ENCODE results near the gene ARGLU1. TPM values are rescaled to one million over a fixed set of nuclear protein-coding genes. Genes with fewer than 3 reads are reported as not detected.
A peak's percentile ranks its signal among the peaks of the same experiment; 100 is the strongest.

Gene ARGLU1
- total and polyA plus RNA-seq, 12 donors = 19.1 to 130 (median 58.3) TPM

DNA sequence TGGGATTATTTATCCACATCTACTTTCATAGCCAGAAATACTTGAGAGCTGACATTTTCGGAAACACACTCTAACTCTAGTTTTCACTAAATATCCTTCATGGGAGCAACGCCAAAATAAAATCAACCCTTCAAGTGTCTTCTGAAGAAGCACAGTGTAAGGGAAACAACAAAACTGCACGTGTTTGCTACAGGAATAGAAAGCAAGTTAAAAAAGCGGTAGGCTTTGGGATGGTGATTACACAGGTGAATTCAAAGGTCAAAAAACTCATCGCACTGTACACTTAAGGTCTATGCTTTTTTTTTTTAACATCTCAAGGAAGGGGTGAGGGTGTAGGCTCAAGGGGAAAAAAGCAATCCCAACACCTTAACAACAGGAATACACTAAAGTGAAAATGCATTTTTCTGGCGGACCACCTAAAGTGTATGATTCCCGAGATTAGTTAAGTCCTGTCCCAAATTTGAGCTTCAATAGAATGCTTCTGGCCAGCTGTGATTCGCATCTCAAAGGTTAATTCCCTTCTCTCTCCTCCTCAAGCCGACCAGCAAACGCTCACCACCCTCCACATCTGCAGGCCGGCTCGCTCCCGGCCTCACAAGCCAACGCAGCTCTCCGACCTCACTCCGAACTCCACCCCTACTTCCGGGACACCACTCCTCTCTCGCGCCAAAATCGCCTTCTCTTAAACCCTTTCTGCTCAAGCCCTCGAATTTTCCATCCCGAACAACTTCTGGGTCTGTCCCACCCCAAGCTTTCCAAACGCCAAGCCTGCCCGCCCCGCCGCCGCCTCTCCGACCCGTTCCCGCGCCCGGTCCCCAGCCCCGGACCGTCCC is 1.1 kb downstream of the ARGLU1 start:
- Histone ChIP-seq H3K36me3 (replicated peaks in 1 of 2) (no peaks in the 10 kb centered on the region), H3K4me3 (peak overlapping the region; percentile 63 to 96 (median 88)), H3K27ac (peak overlapping the region; percentile 84 to 96 (median 89)), H3K27me3 (no peaks in the 10 kb centered on the region), H3K4me1 (replicated peaks in 1 of 2) (peaks cover 15 to 58% of the 10 kb centered on the region in 2 donors), H3K9me3 (replicated peaks in 1 of 3) (no peaks in the 10 kb centered on the region)
- peak in 1 of 2 donors; percentile 31 for TF ChIP-seq POLR2A (IDR thresholded peaks at IDR 0.05)
- TF ChIP-seq, protein P1, sequence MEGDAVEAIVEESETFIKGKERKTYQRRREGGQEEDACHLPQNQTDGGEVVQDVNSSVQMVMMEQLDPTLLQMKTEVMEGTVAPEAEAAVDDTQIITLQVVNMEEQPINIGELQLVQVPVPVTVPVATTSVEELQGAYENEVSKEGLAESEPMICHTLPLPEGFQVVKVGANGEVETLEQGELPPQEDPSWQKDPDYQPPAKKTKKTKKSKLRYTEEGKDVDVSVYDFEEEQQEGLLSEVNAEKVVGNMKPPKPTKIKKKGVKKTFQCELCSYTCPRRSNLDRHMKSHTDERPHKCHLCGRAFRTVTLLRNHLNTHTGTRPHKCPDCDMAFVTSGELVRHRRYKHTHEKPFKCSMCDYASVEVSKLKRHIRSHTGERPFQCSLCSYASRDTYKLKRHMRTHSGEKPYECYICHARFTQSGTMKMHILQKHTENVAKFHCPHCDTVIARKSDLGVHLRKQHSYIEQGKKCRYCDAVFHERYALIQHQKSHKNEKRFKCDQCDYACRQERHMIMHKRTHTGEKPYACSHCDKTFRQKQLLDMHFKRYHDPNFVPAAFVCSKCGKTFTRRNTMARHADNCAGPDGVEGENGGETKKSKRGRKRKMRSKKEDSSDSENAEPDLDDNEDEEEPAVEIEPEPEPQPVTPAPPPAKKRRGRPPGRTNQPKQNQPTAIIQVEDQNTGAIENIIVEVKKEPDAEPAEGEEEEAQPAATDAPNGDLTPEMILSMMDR (IDR thresholded peaks at IDR 0.05) = no peak
- 1% methylated on average over 34 of the region's 34 CpGs for WGBS, 4 donors
- peak; percentile 57 to 72 (median 69) for DNase-seq
- intact Hi-C loops (cut with DNase I) = no loop called here

DNA sequence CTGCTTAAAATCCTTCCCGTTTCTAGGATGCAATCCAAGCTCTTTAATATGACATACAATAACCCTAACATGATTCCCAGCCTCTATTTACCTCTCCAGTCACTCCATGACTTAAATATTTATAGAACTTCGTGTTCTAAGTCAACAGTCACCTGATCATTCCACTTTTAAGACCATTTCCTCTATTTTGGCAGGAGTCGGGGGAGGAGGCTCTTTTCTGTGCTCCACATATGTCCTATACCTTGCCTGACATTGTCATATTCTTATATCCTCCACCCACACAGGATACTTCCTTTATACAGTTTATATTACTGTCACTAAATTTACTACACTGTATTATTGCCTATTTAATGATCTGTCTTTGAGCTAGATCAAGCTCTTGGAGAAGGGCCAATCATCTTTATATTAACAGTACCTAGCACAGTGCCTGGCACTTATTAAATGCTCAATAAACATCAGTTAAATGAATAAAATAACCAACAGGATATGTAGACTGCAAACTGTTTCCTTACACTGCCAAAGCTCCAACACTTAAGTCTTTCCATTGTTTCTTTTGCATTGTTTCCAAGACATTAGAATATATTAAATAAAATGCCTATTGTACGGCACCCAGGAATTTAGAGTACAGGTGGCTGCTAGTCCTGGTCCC is 2.7 kb downstream of the ARGLU1 start:
- Histone ChIP-seq H3K27me3 (no peaks in the 10 kb centered on the region), H3K9me3 (replicated peaks in 1 of 3) (no peaks in the 10 kb centered on the region), H3K27ac (no peak overlapping the region), H3K4me3 (peak overlapping the region in 1 of 4 donors; percentile 7), H3K4me1 (replicated peaks in 1 of 2) (peaks cover 15 to 68% of the 10 kb centered on the region in 2 donors), H3K36me3 (replicated peaks in 1 of 2) (no peaks in the 10 kb centered on the region)
- TF ChIP-seq POLR2A (IDR thresholded peaks at IDR 0.05) = no peak
- TF ChIP-seq, protein P1 (IDR thresholded peaks at IDR 0.05) = no peak
- no peak for DNase-seq
- intact Hi-C loops (cut with DNase I) = no loop called here
- 48 to 56% (median 51%) methylated on average over 4 of the region's 4 CpGs for WGBS, 4 donors

DNA sequence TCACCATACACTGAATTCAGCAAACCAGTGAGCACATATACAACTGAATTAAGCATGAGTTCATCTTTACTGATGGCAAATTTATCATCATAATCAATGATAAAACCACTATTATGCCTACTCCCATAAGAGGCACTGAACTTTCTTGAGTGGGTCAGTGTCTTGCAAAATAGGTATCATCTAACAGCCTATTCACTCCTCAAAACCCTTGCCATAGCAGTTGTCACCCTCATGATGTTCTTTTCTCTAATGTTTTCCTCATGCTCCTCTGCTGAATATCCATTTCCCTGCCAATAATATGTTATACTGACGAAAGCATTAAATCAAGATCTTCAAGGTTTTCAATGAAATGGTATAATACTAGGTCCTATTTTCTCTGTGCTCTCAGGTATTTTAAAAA is 5.6 kb downstream of the ARGLU1 start:
- no peak overlapping the region for H3K4me3 ChIP-seq
- WGBS, 4 donors = 72 to 86% (median 84%) methylated on average over 1 of the region's 1 CpG

More for the DNA sequence above, 5.6 kb downstream of the ARGLU1 start:
- Histone ChIP-seq H3K9me3 (replicated peaks in 1 of 3) (no peaks in the 10 kb centered on the region), H3K4me1 (replicated peaks in 1 of 2) (peaks cover 15 to 76% of the 10 kb centered on the region in 2 donors), H3K27ac (peak overlapping the region in 1 of 5 donors; percentile 47), H3K27me3 (no peaks in the 10 kb centered on the region), H3K36me3 (replicated peaks in 1 of 2) (peaks cover 0 to 21% of the 10 kb centered on the region in 2 donors)
- intact Hi-C loops (cut with DNase I) = no loop called here
- DNase-seq = no peak
- TF ChIP-seq, protein P1 (IDR thresholded peaks at IDR 0.05) = no peak
- TF ChIP-seq POLR2A (IDR thresholded peaks at IDR 0.05) = no peak

Data from adrenal gland (tissue), 12 donors.